Activated effector memory CD4-positive, alpha-beta T cell treated with Interleukin-2 at 50 U/mL for 16 hours (primary cell): ENCODE data around the gene ZNF614.
"Not testable (repeated sequence)": the region's sequence is repeated elsewhere in the genome, so short reads cannot be mapped to it uniquely, and the experiment has no call there.

ENCODE experiments used
- DNase-seq: peaks from one replicate; pipeline ENCODE4 v3.0.0-alpha.2; 2020

Gene ZNF614

GRCh38 chr19:51986309-51987291 lies 41.6 kb downstream of the ZNF614 start, which contains the start of gene ZNF350:
Gene ZNF350 (minus strand): TSS chr19:51986840. CDS start chr19:51974360, 12,480 bp downstream.
- peak; percentile 80 for DNase-seq

- no peak for DNase-seq
These were observed 44.8 kb downstream of the ZNF614 start for GRCh38 chr19:51983361-51983760.

- DNase-seq, result not testable (repeated sequence)
These were observed 47.3 kb downstream of the ZNF614 start for GRCh38 chr19:51980926-51981325.

- DNase-seq, result no peak
These were observed 48.0 kb downstream of the ZNF614 start for GRCh38 chr19:51980116-51980736.

GRCh38 chr19:51978882-51979281 lies 49.3 kb downstream of the ZNF614 start:
- no peak for DNase-seq

- DNase-seq, result no peak
These were observed 50.8 kb downstream of the ZNF614 start for GRCh38 chr19:51977346-51977745.

- no peak for DNase-seq
These were observed 51.3 kb downstream of the ZNF614 start for GRCh38 chr19:51976852-51977251.

- not testable (repeated sequence) for DNase-seq
These were observed 52.4 kb downstream of the ZNF614 start for GRCh38 chr19:51975787-51976186.

GRCh38 chr19:51971624-51972023 lies 56.6 kb downstream of the ZNF614 start:
- no peak for DNase-seq

- DNase-seq, result no peak
These were observed 57.5 kb downstream of the ZNF614 start for GRCh38 chr19:51970718-51971117.

- no peak for DNase-seq
These were observed 62.6 kb downstream of the ZNF614 start for GRCh38 chr19:51965583-51965982.
